Sigmoid colon (tissue), 4 donors: ENCODE data around the gene FAU.

Experiments used
- CTCF ChIP-seq, 4 experiments: fragments of 450-650 bp in 3 of 4; fragments of 200-600 bp in 1 of 4; IDR thresholded peaks; one replicate each; pipeline ENCODE4 v1.5.1; 2016 to 2019; ENCODE audit warnings: antibody characterized with exemption in 4 of 4, mild to moderate bottlenecking in 3 of 4, moderate library complexity in 2 of 4
- POLR2A ChIP-seq, 2 donors: fragments of 450-650 bp; IDR thresholded peaks; one replicate each; pipeline ENCODE4 v1.6.1; 2016; ENCODE audit warnings: antibody characterized with exemption in 2 of 2, mild to moderate bottlenecking in 2 of 2, moderate library complexity in 2 of 2
- POLR2AphosphoS5 ChIP-seq, 4 donors: sonication (generic); formaldehyde crosslinking; IDR thresholded peaks; one replicate each; pipeline ENCODE4 v1.6.1; 2017; ENCODE audit warnings: antibody characterized with exemption in 4 of 4

DNA sequence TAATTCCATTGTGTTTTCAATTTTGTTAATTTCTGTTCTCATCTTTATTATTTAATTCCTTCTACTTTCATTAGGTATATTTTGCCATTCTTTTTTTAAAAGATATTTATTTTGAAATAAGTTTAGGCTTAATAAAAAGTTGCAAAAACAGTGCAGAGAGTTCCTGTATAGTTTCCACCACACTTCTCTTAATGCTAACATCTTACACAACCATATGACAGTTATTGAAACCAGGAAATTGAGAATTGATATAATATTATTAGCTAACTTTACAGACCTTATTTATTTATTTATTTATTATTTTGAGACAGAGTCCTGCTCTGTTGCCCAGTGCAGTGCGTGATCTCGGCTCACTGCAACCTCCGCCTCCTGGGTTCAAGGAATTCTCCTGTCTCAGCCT is 34.3 kb upstream of the FAU start:
- no peak for TF ChIP-seq CTCF (IDR thresholded peaks at IDR 0.05)
- no peak for TF ChIP-seq POLR2A (IDR thresholded peaks at IDR 0.05)
- TF ChIP-seq POLR2AphosphoS5 (IDR thresholded peaks at IDR 0.05) = no peak
